ENCODE data around the gene PADI3.

Gene PADI3, protein sequence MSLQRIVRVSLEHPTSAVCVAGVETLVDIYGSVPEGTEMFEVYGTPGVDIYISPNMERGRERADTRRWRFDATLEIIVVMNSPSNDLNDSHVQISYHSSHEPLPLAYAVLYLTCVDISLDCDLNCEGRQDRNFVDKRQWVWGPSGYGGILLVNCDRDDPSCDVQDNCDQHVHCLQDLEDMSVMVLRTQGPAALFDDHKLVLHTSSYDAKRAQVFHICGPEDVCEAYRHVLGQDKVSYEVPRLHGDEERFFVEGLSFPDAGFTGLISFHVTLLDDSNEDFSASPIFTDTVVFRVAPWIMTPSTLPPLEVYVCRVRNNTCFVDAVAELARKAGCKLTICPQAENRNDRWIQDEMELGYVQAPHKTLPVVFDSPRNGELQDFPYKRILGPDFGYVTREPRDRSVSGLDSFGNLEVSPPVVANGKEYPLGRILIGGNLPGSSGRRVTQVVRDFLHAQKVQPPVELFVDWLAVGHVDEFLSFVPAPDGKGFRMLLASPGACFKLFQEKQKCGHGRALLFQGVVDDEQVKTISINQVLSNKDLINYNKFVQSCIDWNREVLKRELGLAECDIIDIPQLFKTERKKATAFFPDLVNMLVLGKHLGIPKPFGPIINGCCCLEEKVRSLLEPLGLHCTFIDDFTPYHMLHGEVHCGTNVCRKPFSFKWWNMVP

DNA sequence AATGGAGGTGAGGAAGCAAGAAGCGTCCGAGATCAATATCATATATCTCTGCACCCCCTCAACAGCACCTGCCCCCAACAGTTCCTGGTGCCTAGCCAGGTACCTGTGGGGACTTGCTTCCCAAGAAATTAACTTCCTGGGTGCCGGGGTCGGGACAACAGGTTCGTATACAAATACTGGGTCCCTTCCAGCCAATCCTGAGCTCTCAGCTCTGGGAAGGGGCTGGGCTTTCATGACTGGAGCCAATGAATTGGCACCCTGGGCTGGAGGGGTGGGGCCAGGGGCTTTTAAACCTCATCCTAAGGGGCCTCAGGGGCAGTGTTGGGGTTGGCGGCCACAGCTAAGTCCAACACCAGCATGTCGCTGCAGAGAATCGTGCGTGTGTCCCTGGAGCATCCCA, at the start of gene PADI3:
PADI3 (plus strand) TSS at position 318 of the 400 bp plus-strand sequence; CDS start at position 358, 40 bp downstream.
- DNase-seq (ENCODE audit: low read depth): no peak

GRCh38 chr1:17199267-17200044, 49.4 kb upstream of the PADI3 start:
- DNase-seq (ENCODE audit: low read depth): no peak

- DNase-seq (ENCODE audit: low read depth): no peak
Observed at GRCh38 chr1:17200246-17200645, 48.7 kb upstream of the PADI3 start.

GRCh38 chr1:17200756-17201155, 48.1 kb upstream of the PADI3 start:
- DNase-seq (ENCODE audit: low read depth): no peak

DNA sequence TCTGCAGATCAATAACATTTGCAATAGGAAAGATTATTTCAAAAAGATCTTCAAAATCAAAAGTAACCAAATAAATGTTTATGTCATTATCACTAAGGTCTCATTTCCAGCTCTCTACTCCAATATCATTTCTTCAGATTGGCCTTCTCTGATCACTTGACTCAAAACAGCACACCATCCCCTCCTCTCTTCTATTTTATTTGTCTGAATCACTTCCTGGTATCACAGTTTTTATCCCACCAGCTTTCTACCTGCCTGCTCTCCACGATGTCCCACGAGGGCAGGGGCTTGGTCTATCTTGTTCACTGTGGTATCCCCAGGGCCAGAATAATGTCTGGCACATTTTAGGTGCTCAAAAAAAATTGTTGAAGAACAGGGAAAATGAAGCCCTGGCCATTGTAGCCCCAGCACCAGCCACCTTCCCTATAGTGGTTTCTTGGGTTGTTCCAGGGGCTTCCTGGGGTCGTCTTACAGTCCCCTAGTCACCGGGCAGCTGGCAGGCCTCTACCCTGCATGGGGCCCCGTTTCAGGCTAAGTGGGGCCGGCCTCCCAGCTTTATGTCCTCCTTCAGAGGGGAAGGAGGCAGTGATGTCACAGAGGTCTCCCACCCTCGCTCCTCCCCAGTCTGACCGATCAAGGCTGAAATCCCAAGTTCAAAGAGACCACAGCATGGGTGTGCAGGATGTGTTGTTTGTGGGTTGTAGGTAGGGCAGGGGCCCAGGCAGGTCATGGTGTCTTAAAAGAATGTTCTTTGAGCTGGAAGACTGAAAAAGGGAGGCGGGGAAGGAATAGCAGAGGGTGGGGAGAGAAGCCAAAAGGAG, 47.5 kb upstream of the PADI3 start:
- DNase-seq (ENCODE audit: low read depth): no peak

GRCh38 chr1:17204546-17205440, 44.1 kb upstream of the PADI3 start, which contains the start of gene PADI1:
PADI1 (plus strand) TSS chr1:17205128; CDS start chr1:17205218, 90 bp downstream.
- DNase-seq (ENCODE audit: low read depth): no peak

- DNase-seq (ENCODE audit: low read depth): no peak
Observed at GRCh38 chr1:17205652-17206051, 43.2 kb upstream of the PADI3 start.

GRCh38 chr1:17206196-17206595, 42.7 kb upstream of the PADI3 start:
- DNase-seq (ENCODE audit: low read depth): no peak

DNA sequence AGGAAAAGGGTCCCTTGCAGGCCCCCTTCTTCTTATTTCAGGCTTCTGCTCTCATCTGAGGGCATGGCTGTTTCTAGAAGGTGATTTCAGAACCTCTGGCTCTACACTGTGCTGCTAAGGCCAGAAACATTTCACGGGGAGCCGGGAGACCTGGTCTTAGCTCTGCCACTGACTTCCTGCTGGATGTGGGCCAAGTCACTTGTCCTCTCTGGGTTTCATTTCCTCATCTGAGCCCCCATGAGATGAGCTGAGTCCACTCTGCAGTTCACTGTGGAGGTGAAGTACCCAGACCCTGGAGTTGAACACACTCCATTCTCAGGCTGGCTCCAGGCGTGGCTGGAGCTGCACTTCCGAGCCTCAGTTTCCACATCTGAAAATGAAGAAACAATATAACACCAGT, 41.9 kb upstream of the PADI3 start:
- no peak for DNase-seq (ENCODE audit: low read depth)

GRCh38 chr1:17207540-17207939, 41.4 kb upstream of the PADI3 start:
- DNase-seq (ENCODE audit: low read depth): no peak

GRCh38 chr1:17207966-17208418, 40.9 kb upstream of the PADI3 start:
- peak; percentile 28 for DNase-seq (ENCODE audit: low read depth)

DNA sequence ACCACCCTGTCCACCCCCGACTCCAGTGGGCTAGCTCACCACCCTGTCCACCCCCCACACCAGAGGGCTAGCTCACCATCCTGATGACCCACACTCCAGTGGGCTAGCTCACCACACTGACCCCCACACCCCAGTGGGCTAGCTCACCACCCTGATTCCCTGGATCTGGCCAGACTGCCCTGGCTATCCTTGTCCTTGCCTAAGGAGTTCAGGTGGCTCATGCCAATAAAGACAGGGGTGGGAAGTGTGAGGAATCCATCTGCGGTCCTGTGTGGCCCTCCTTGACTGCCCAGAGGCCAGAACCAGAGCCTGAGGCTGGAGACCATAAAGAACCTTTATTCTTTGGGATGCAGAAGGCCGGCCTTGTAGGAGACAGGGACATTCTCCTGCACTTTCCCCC, 40.4 kb upstream of the PADI3 start:
- DNase-seq (ENCODE audit: low read depth): no peak

DNA sequence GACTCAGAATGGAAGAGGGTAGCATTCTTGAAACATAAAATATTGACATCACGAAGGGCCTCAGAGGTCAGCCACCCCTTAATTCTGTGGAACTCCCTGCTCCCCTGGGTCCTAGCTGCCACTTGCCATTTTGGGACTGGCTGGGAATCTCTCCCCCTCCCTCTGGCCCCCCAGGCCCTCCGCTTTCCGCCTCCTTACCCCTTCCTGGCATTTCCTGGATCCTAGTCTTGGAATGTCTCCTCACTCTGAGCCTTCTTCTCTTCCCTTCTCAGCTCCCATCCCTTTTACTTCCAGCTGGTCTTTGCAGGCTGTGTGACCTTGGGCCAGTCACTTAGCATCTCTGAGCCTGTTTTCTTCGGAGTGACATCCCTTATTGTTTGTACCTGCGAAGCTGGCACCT, 39.5 kb upstream of the PADI3 start:
- DNase-seq (ENCODE audit: low read depth): no peak

GRCh38 chr1:17210176-17210575, 38.7 kb upstream of the PADI3 start:
- no peak for DNase-seq (ENCODE audit: low read depth)

DNA sequence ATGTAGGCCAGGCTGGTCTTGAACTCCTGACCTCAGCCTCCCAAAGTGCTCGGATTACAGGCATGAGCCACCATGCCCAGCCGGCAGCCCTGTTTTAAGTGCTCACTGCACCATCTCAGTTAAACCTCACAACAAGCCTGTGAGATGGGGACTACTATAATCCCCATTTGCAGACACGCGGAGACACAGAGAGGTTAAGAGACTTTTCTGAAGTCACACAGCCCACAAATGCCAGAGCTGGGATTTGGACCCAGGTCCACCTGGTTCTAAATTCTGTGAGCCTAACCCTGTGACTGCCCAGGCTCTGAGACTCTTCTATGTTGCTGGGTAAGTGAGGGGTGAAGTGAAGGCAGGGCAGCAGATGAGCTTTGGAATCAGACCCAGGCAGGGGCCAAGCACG, 37.5 kb upstream of the PADI3 start:
- DNase-seq (ENCODE audit: low read depth): no peak

- DNase-seq (ENCODE audit: low read depth): no peak
Observed at GRCh38 chr1:17212009-17212408, 36.9 kb upstream of the PADI3 start.

DNA sequence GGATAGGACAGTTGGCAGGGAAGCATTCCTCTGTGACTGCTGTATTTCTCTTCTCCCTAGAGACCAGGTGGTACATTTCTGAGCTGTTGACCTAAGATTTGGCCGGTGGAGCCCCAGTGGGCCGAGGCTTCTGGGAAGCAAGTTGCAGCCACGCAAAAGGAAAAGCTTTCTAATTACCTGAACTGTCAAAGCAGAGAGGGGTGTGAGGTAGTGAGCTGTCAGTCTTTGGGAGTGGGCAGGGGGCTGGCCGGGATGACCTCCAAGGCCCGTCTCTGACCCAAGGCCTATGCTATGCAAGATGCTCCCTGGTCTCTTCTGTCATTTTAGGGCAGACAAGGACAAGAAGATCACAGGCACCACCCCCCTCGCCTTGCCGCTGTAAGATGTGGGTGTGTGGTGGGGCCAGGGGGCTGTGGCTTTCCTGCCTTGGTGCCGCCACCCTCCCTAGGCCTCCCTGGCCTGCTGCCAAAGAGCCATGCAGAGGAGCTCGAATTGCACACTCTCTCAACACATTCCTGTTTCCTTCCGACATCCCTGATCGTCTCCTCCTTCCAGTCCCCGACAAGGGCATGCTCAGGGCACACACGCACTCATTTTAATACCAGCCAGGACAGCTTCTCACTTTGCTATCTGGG, 36.3 kb upstream of the PADI3 start:
- DNase-seq (ENCODE audit: low read depth): peak; percentile 31

DNA sequence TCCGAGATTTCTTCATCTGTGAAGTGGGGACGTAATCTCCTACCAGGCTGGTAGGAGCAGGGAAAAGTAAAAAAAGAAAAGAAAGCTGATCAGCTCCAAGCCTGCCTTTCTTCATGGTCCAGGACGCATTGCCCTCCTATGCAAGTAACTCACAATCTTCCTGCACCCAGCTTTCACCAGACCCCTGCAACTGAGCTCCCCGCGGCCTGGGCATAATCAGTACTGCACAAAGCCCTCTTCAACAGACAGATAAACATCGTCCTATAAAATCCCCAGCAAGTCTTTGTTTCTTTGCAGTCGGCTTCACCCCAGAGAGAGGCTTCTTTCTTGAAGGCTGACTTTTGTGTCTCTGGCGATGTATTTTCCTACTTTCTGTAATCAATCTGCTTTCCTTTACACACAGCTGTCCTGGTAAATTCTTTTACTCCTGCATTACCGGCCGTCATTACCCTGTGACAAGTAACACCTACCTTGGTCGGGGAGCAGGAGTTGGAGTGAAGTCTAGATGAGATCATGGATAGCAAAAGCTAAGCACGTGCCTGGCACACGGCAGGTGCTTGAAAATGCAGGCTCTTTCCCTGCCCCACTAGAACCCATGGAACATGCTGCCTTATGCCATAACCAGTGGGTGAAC, 35.6 kb upstream of the PADI3 start:
- DNase-seq (ENCODE audit: low read depth): no peak

GRCh38 chr1:17213782-17214148, 35.1 kb upstream of the PADI3 start:
- DNase-seq (ENCODE audit: low read depth): no peak
